Endothelial cell of umbilical vein (primary cell): Measurements from ENCODE around the gene PTAR1. TPM values are rescaled to one million over a fixed set of nuclear protein-coding genes. Genes with fewer than 3 reads are reported as not detected.

ENCODE experiments used
- BruUV-seq: library from RNA; stranded (reverse); fragments of 400-500 nt; replicated peaks from 2 replicates; lab custom pipeline; 2021; lab: Mats Ljungman, UMichigan
- CTCF ChIA-PET: fragments of 300-600, 350-600 bp; sonication (Branson Sonifier 250); formaldehyde crosslinking; loops from one replicate; lab custom pipeline; 2021; ENCODE audit warnings: antibody characterized with exemption, inconsistent platforms; lab: Charles Lee
- POLR2A ChIA-PET: fragments of 300-600, 350-600 bp; sonication (Branson Sonifier 250); formaldehyde crosslinking; loops from one replicate; lab custom pipeline; 2021; ENCODE audit warnings: antibody characterized with exemption, inconsistent platforms; lab: Charles Lee
- DNase-seq: peaks from one replicate; pipeline ENCODE4 v3.0.0-alpha.2; 2011; ENCODE audit warnings: low read depth, low spot score
- FAIRE-seq: peaks from 2 replicates; lab custom pipeline; 2011; peaks lifted over from hg19 to GRCh38; lab: Jason Lieb, UNC
- H2AFZ ChIP-seq: 2 replicates; pipeline ENCODE4 v1.6.0; 2012; ENCODE audit warnings: low read depth, low read length, control low read depth, inconsistent platforms
- H3K27ac ChIP-seq: 2 replicates; pipeline ENCODE4 v1.5.1; 2011; ENCODE audit warnings: low read depth, mild to moderate bottlenecking, control low read depth, low read length, moderate library complexity; ENCODE audit not compliant: insufficient read depth
- H3K27me3 ChIP-seq, 2 experiments: 2 replicates each; pipeline versions ENCODE4 v1.6.0 to v1.6.1; 2011; ENCODE audit warnings: low read length in 2 of 2, mixed read lengths in 1 of 2; ENCODE audit not compliant: control insufficient read depth in 2 of 2, insufficient read depth in 2 of 2
- H3K36me3 ChIP-seq, 2 experiments: 2 replicates in 1 of 2; 3 replicates in 1 of 2; pipeline ENCODE4 v1.5.1; 2011; ENCODE audit warnings: low read length in 2 of 2, mild to moderate bottlenecking in 1 of 2, moderate library complexity in 1 of 2; ENCODE audit not compliant: control insufficient read depth in 2 of 2, insufficient read depth in 2 of 2; ENCODE audit errors: extremely low read depth in 1 of 2
- H3K4me1 ChIP-seq: 3 replicates; pipeline ENCODE4 v1.5.1; 2011; ENCODE audit warnings: mild to moderate bottlenecking, low read length; ENCODE audit not compliant: control insufficient read depth, insufficient read depth; ENCODE audit errors: extremely low read depth
- H3K4me2 ChIP-seq: 2 replicates; pipeline ENCODE4 v1.6.1; 2011; ENCODE audit warnings: low read length, control low read depth, mixed read lengths; ENCODE audit not compliant: insufficient read depth
- H3K4me3 ChIP-seq, 3 experiments: fragments of 200-600 bp in 1 of 3; sonication (generic), shearing (Covaris generic) in 1 of 3; replicated peaks in 1 of 3; 2 replicates each; pipeline ENCODE4 v1.5.1; 2011 to 2016; ENCODE audit warnings: control low read depth in 3 of 3, low read length in 3 of 3, mild to moderate bottlenecking in 2 of 3, inconsistent platforms in 1 of 3, low read depth in 1 of 3, moderate library complexity in 1 of 3; ENCODE audit not compliant: insufficient read depth in 1 of 3
- H3K79me2 ChIP-seq: 2 replicates; pipeline ENCODE4 v1.6.0; 2012; ENCODE audit warnings: low read length, inconsistent platforms; ENCODE audit not compliant: control insufficient read depth, insufficient read depth
- H3K9ac ChIP-seq: replicated peaks from 2 replicates; pipeline ENCODE3; 2011; ENCODE audit warnings: low read length, control low read depth; ENCODE audit not compliant: insufficient read depth; ENCODE audit errors: extremely low read depth
- H3K9me1 ChIP-seq: replicated peaks from 3 replicates; pipeline ENCODE4 v1.6.0; 2011; ENCODE audit warnings: mild to moderate bottlenecking, low read length; ENCODE audit not compliant: control insufficient read depth, insufficient read depth; ENCODE audit errors: extremely low read depth
- H3K9me3 ChIP-seq: replicated peaks from 2 replicates; pipeline ENCODE4 v1.5.1; 2012; ENCODE audit warnings: low read length, inconsistent platforms; ENCODE audit not compliant: control insufficient read depth, insufficient read depth
- H4K20me1 ChIP-seq: replicated peaks from 2 replicates; pipeline ENCODE3; 2011; ENCODE audit warnings: mild to moderate bottlenecking, low read length; ENCODE audit not compliant: control insufficient read depth, insufficient read depth; ENCODE audit errors: extremely low read depth
- CTCF ChIP-seq, 2 donors: IDR thresholded peaks; 1 replicate in 1 of 2; 2 replicates in 1 of 2; pipeline ENCODE4 v1.5.1; 2011; ENCODE audit warnings: low read length in 2 of 2, mild to moderate bottlenecking in 2 of 2, moderate library complexity in 2 of 2, control low read depth in 1 of 2, inconsistent platforms in 1 of 2, low read depth in 1 of 2; ENCODE audit not compliant: insufficient read depth in 1 of 2; ENCODE audit errors: extremely low read depth in 1 of 2
- EZH2 ChIP-seq: IDR thresholded peaks from 2 replicates; pipeline ENCODE4 v1.6.1; 2012; ENCODE audit warnings: borderline replicate concordance, low read depth, mild to moderate bottlenecking, moderate library complexity, low read length, inconsistent platforms; ENCODE audit not compliant: severe bottlenecking
- FOS ChIP-seq: IDR thresholded peaks from 2 replicates; pipeline ENCODE4 v1.6.1; 2011; ENCODE audit warnings: mild to moderate bottlenecking, low read length, moderate library complexity, borderline replicate concordance; ENCODE audit not compliant: insufficient read depth
- GATA2 ChIP-seq: IDR thresholded peaks from 2 replicates; pipeline ENCODE4 v1.7.0; 2011; ENCODE audit warnings: low read depth, mild to moderate bottlenecking, moderate library complexity, mixed read lengths, low read length; ENCODE audit not compliant: insufficient read length, insufficient read depth
- JUN ChIP-seq: IDR thresholded peaks from 2 replicates; pipeline ENCODE4 v1.6.1; 2011; ENCODE audit warnings: borderline replicate concordance, low read depth; ENCODE audit not compliant: insufficient read length, insufficient read depth
- MYC ChIP-seq: IDR thresholded peaks from one replicate; pipeline ENCODE4 v1.6.1; 2011; ENCODE audit warnings: mild to moderate bottlenecking, low read depth, low read length
- POLR2A ChIP-seq: IDR thresholded peaks from 2 replicates; pipeline ENCODE4 v1.6.1; 2012; ENCODE audit warnings: low read depth, mild to moderate bottlenecking, control low read depth, low read length
- POLR2AphosphoS5 ChIP-seq: IDR thresholded peaks from 2 replicates; pipeline ENCODE4 v1.6.1; 2012; ENCODE audit warnings: low read depth, mild to moderate bottlenecking, control low read depth, low read length, moderate library complexity; ENCODE audit not compliant: insufficient read depth
- dilution Hi-C: fragments of 300-500 bp; cut with MboI; formaldehyde crosslinking; loops from one replicate; pipeline ENCODE4 v1.15.0; 2019; ENCODE audit warnings: low sequenced_read_pairs; ENCODE audit not compliant: extremely low pct_ligation_motif_present
- intact Hi-C: fragments of 100-400 bp; cut with micrococcal nuclease; formaldehyde crosslinking; loops from one replicate; pipeline ENCODE4 v1.10.0; 2022
- polyA plus RNA-seq, 4 experiments: library from polyadenylated mRNA; depleted of rRNA in 3 of 4; stranded (reverse) in 3 of 4; unstranded in 1 of 4; fragments of >200 nt; gene quantifications; 2 replicates each; pipeline versions ENCODE4 v1.2.1 to v1.2.3, GENCODE V29; 2011 to 2012; ENCODE audit warnings: missing spikeins in 1 of 4
- total RNA-seq: library from RNA; stranded (reverse); gene quantifications from 2 replicates; pipeline ENCODE4 v1.2.3, GENCODE V29; 2021
- TF ChIP-seq, protein P1 (sequence below): IDR thresholded peaks from 2 replicates; pipeline ENCODE4 v1.6.1; 2011; ENCODE audit not compliant: insufficient read depth, insufficient read length

The PTAR1 gene
- total and polyA plus RNA-seq, 2 donors (not counting 3 experiments of a cell fraction or from before 2014, with no cell fraction given) = 8.1 to 46.8 TPM

DNA sequence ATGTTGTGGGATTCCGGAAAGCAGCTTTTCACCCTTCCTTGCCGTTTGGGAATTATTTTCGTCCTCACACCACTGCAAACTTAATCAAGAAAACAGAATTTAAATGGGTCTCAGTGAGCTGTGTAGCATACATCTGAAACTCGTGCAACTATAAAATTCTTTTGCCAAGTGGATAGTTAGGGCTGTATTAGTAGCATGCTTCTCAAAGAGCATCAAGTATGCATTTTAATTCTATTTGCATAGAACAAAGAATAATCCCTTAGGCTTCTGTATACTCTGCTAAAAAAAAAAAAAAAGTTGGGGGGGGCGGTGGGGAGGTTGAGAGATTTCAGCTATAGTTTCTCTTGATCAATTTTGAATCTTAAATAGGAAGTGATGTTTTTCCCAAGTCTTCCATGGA is 75.9 kb downstream of the PTAR1 start:
- no peaks in the 10 kb centered on the region for H3K9me1 ChIP-seq
- no peaks in the 10 kb centered on the region for H3K27me3 ChIP-seq
- no peak overlapping the region for H3K27ac ChIP-seq
- no peaks in the 10 kb centered on the region for H3K9me3 ChIP-seq
- no peaks in the 10 kb centered on the region for H3K4me1 ChIP-seq
- H3K79me2 ChIP-seq = no peaks in the 10 kb centered on the region
- H2AFZ ChIP-seq = no peak overlapping the region
- DNase-seq (no peak), FAIRE-seq (no peak)
- no peaks in the 10 kb centered on the region for H3K36me3 ChIP-seq
- no peak for TF ChIP-seq CTCF (IDR thresholded peaks at IDR 0.05; ENCODE audit: extremely low read depth in 1 of 2, insufficient read depth in 1 of 2, low read depth in 1 of 2, low read length in 2 of 2)
- no peak for TF ChIP-seq FOS
- TF ChIP-seq JUN = no peak
- TF ChIP-seq EZH2 = no peak
- TF ChIP-seq, protein P1, sequence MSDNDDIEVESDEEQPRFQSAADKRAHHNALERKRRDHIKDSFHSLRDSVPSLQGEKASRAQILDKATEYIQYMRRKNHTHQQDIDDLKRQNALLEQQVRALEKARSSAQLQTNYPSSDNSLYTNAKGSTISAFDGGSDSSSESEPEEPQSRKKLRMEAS = no peak
- no peak for TF ChIP-seq POLR2A
- TF ChIP-seq MYC = no peak
- no peak for TF ChIP-seq GATA2
- TF ChIP-seq POLR2AphosphoS5 = no peak
- no peak overlapping the region for H3K4me2 ChIP-seq
- ChIA-PET POLR2A (no interaction called here), CTCF (interaction anchor here (1.7 kb wide), 1 partner anchor 11 kb away, joined by 4 read pairs; no protein-coding TSS in a partner anchor)
- dilution Hi-C loops (no loop called here), intact Hi-C loops (no loop called here)
- H3K4me3 ChIP-seq = no peak overlapping the region
- H3K9ac ChIP-seq = no peak overlapping the region
- BruUV-seq = no TSS peak
- H4K20me1 ChIP-seq = no peaks in the 10 kb centered on the region
